Prostate gland (tissue), 2 donors: ENCODE results near the gene VARS2. TPM values are rescaled to one million over a fixed set of nuclear protein-coding genes. Genes with fewer than 3 reads are reported as not detected.
"Not testable (repeated sequence)": the region's sequence is repeated elsewhere in the genome, so short reads cannot be mapped to it uniquely, and the experiment has no call there.

Experiments used
- DNase-seq: peaks from one replicate; pipeline ENCODE4 v3.0.0-alpha.2; 2019; ENCODE audit warnings: low spot score
- H3K27ac ChIP-seq, 2 donors: fragments of 200-600 bp; sonication (generic); 2 replicates each; pipeline ENCODE4 v1.5.1; 2017 to 2019
- H3K27me3 ChIP-seq: fragments of 200-600 bp; sonication (generic); replicated peaks from 2 replicates; pipeline ENCODE4 v1.5.1; 2019; ENCODE audit not compliant: insufficient read depth
- H3K36me3 ChIP-seq, 2 donors: fragments of 200-600 bp; sonication (generic); 1 replicate in 1 of 2; 2 replicates in 1 of 2; pipeline versions ENCODE4 v1.5.1 to v1.8.1; 2017 to 2019
- H3K4me1 ChIP-seq: fragments of 200-600 bp; sonication (generic); replicated peaks from 2 replicates; pipeline ENCODE4 v1.5.1; 2019
- H3K4me3 ChIP-seq, 2 donors: fragments of 200-600 bp; sonication (generic); 2 replicates each; pipeline ENCODE4 v1.5.1; 2017 to 2019
- H3K9me3 ChIP-seq: fragments of 200-600 bp; sonication (generic); 2 replicates; pipeline ENCODE4 v1.5.1; 2017
- POLR2A ChIP-seq: fragments of 450-650 bp; IDR thresholded peaks from one replicate; pipeline ENCODE4 v1.6.1; 2016; ENCODE audit warnings: antibody characterized with exemption, mild to moderate bottlenecking
- POLR2AphosphoS5 ChIP-seq: sonication (generic); formaldehyde crosslinking; IDR thresholded peaks from one replicate; pipeline ENCODE4 v1.6.1; 2017; ENCODE audit warnings: antibody characterized with exemption
- WGBS: methylation state at CpG from one replicate; pipeline ENCODE4 v1.1.5; 2018; 5-methylcytosine and 5-hydroxymethylcytosine counted together
- intact Hi-C: fragments of 100-400 bp; cut with DNase I; formaldehyde crosslinking; loops from one replicate; pipeline ENCODE4 v1.14.2; 2022
- total RNA-seq, 2 donors: library from RNA; depleted of rRNA; stranded (reverse); fragments of >200 nt; gene quantifications; one replicate each; pipeline ENCODE4 v1.1.0, GENCODE V29; 2016
- TF ChIP-seq, protein P1 (sequence below), 4 experiments: fragments of 200-600 bp in 2 of 4; fragments of 450-650 bp in 2 of 4; sonication (generic) in 2 of 4; IDR thresholded peaks; 1 replicate in 3 of 4; 2 replicates in 1 of 4; pipeline ENCODE4 v1.5.1; 2016 to 2019; ENCODE audit warnings: antibody characterized with exemption in 4 of 4, mild to moderate bottlenecking in 2 of 4, moderate library complexity in 2 of 4

The VARS2 gene
- total RNA-seq, 2 donors from 2014 or later, result 15.8 to 27.0 TPM

DNA sequence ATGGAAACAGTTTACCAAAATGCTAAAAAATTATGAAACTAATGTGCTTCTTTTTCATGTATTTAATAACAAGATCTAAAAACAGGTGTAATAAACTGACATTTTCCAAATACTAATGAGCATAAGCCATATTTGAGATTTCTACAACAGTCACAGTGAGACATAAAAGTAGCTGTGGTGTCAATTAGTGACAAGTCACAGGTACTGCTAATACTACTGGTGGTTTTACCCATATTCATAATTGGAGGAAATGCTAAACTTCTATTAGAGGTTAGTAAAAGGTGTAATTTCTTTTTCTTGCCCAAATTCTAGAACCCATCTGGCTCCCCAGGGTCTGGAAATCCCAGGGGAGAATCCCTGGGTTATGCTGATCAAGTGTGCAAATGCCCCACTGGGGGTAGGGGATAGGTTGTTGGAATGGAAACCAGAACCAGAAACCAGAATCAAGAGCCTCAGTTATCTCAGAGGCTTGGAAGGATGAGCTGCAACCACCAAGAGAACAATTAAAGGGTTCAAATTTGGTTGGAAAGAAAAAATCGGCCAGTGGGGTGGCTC is 13.1 kb upstream of the VARS2 start:
- Histone ChIP-seq H3K4me1 (no peaks in the 10 kb centered on the region), H3K9me3 (no peaks in the 10 kb centered on the region), H3K36me3 (peaks cover 0 to 20% of the 10 kb centered on the region in 2 donors), H3K27ac (no peak overlapping the region), H3K4me3 (no peak overlapping the region), H3K27me3 (no peaks in the 10 kb centered on the region)
- no peak for DNase-seq
- no peak for TF ChIP-seq POLR2AphosphoS5
- TF ChIP-seq POLR2A, result no peak
- TF ChIP-seq, protein P1, sequence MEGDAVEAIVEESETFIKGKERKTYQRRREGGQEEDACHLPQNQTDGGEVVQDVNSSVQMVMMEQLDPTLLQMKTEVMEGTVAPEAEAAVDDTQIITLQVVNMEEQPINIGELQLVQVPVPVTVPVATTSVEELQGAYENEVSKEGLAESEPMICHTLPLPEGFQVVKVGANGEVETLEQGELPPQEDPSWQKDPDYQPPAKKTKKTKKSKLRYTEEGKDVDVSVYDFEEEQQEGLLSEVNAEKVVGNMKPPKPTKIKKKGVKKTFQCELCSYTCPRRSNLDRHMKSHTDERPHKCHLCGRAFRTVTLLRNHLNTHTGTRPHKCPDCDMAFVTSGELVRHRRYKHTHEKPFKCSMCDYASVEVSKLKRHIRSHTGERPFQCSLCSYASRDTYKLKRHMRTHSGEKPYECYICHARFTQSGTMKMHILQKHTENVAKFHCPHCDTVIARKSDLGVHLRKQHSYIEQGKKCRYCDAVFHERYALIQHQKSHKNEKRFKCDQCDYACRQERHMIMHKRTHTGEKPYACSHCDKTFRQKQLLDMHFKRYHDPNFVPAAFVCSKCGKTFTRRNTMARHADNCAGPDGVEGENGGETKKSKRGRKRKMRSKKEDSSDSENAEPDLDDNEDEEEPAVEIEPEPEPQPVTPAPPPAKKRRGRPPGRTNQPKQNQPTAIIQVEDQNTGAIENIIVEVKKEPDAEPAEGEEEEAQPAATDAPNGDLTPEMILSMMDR (IDR thresholded peaks at IDR 0.05), result no peak
- intact Hi-C loops, result no loop called here
- 65% methylated on average over 1 of the region's 1 CpG for WGBS

- intact Hi-C loops, result no loop called here
- no peaks in the 10 kb centered on the region for H3K27me3 ChIP-seq
- no peaks in the 10 kb centered on the region for H3K4me1 ChIP-seq
- peaks cover 0 to 20% of the 10 kb centered on the region in 2 donors for H3K36me3 ChIP-seq
- no peak overlapping the region for H3K4me3 ChIP-seq
- H3K27ac ChIP-seq, result no peak overlapping the region
- H3K9me3 ChIP-seq, result no peaks in the 10 kb centered on the region
- TF ChIP-seq POLR2A (no peak), POLR2AphosphoS5 (no peak)
- TF ChIP-seq, protein P1 (IDR thresholded peaks at IDR 0.05), result no peak
- no peak for DNase-seq
Measured at GRCh38 chr6:30901436-30901835, 12.6 kb upstream of the VARS2 start.

DNA sequence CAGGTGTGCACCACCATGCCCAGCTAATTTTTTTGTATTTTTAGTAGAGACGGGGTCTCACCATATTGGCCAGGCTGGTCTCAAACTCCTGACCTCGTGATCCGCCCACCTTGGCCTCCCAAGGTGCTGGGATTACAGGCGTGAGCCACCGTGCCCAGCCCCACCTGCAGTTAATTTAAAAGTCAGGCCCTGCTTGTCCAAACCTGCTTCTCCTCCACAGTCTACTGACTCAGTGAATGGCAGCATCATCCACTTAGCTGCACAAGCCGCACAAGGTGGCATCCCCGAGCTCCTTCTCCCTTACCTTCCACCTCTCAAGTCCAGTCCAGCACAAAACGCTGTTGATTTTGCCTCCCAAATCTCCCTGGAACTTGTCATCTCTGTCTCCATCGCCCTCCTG is 11.8 kb upstream of the VARS2 start:
- intact Hi-C loops, H3K4me1 ChIP-seq, H3K27ac ChIP-seq, H3K4me3 ChIP-seq, DNase-seq, H3K9me3 ChIP-seq, H3K27me3 ChIP-seq: not testable (repeated sequence)
- peaks cover 0 to 16% of the 10 kb centered on the region in 2 donors for H3K36me3 ChIP-seq
- 49% methylated on average over 9 of the region's 9 CpGs for WGBS

- no peaks in the 10 kb centered on the region for H3K9me3 ChIP-seq
- intact Hi-C loops, result no loop called here
- peaks cover 0 to 10% of the 10 kb centered on the region in 2 donors for H3K36me3 ChIP-seq
- 50% methylated on average over 5 of the region's 5 CpGs for WGBS
- H3K4me3 ChIP-seq, result no peak overlapping the region
- H3K4me1 ChIP-seq, result no peaks in the 10 kb centered on the region
- H3K27ac ChIP-seq, result no peak overlapping the region
- H3K27me3 ChIP-seq, result no peaks in the 10 kb centered on the region
- TF ChIP-seq POLR2AphosphoS5 (no peak), POLR2A (no peak)
- TF ChIP-seq, protein P1 (IDR thresholded peaks at IDR 0.05), result no peak
- no peak for DNase-seq
Measured at GRCh38 chr6:30902709-30903108, 11.3 kb upstream of the VARS2 start.

- no peak for DNase-seq
- H3K27me3 ChIP-seq, result no peaks in the 10 kb centered on the region
- intact Hi-C loops, result no loop called here
- H3K4me1 ChIP-seq, result no peaks in the 10 kb centered on the region
- H3K9me3 ChIP-seq, result no peaks in the 10 kb centered on the region
- TF ChIP-seq POLR2A (no peak), POLR2AphosphoS5 (no peak)
- 96% methylated on average over 4 of the region's 4 CpGs for WGBS
- no peak overlapping the region for H3K27ac ChIP-seq
- H3K4me3 ChIP-seq, result no peak overlapping the region
- H3K36me3 ChIP-seq, result peaks cover 0 to 7% of the 10 kb centered on the region in 2 donors
Measured at GRCh38 chr6:30903236-30903635, 10.8 kb upstream of the VARS2 start.

- WGBS, result 23% methylated on average over 16 of the region's 16 CpGs
- H3K36me3 ChIP-seq, H3K27me3 ChIP-seq, intact Hi-C loops, H3K27ac ChIP-seq, H3K9me3 ChIP-seq, DNase-seq, H3K4me1 ChIP-seq: not testable (repeated sequence)
- peak overlapping the region; percentile 69 for H3K4me3 ChIP-seq
Measured at GRCh38 chr6:30907290-30907757, 6.7 kb upstream of the VARS2 start.
